ENCODE results near the gene LNX2. TPM values are rescaled to one million over a fixed set of nuclear protein-coding genes. Genes with fewer than 3 reads are reported as not detected.

LNX2 gene
- total RNA-seq, 2 donors from 2014 or later: 22.4 to 30.3 TPM

DNA sequence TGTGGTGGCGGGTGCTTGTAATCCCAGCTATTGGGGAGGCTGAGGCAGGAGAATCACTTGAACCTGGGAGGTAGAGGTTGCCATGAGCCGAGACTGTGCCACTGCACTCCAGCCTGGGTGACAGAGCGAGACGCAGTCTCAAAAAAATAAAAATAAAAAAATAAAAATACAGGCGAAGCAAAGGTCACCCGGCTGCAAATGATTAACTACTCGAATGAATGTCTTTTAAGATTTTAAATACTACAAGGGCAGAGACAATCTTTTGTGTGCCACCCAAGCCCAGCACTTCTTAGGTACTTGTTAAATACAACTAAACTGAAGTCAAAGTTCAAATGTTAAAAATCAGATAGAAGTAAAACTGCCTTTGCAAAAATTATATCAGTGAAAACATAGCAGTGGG is 6.7 kb downstream of the LNX2 start:
- TF ChIP-seq, protein P1, sequence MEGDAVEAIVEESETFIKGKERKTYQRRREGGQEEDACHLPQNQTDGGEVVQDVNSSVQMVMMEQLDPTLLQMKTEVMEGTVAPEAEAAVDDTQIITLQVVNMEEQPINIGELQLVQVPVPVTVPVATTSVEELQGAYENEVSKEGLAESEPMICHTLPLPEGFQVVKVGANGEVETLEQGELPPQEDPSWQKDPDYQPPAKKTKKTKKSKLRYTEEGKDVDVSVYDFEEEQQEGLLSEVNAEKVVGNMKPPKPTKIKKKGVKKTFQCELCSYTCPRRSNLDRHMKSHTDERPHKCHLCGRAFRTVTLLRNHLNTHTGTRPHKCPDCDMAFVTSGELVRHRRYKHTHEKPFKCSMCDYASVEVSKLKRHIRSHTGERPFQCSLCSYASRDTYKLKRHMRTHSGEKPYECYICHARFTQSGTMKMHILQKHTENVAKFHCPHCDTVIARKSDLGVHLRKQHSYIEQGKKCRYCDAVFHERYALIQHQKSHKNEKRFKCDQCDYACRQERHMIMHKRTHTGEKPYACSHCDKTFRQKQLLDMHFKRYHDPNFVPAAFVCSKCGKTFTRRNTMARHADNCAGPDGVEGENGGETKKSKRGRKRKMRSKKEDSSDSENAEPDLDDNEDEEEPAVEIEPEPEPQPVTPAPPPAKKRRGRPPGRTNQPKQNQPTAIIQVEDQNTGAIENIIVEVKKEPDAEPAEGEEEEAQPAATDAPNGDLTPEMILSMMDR (IDR thresholded peaks at IDR 0.05): no peak
- H3K9me3 ChIP-seq: no peaks in the 10 kb centered on the region
- no peak overlapping the region for H3K27ac ChIP-seq
- H3K36me3 ChIP-seq: no peaks in the 10 kb centered on the region
- no peak overlapping the region for H3K9ac ChIP-seq (ENCODE audit: low read depth in 2 of 2, low read length in 2 of 2)
- no peak overlapping the region for H3K4me3 ChIP-seq
- no peaks in the 10 kb centered on the region for H3K27me3 ChIP-seq
- intact Hi-C loops (cut with DNase I): no loop called here
- no peak for DNase-seq
- H3K4me1 ChIP-seq: no peaks in the 10 kb centered on the region

DNA sequence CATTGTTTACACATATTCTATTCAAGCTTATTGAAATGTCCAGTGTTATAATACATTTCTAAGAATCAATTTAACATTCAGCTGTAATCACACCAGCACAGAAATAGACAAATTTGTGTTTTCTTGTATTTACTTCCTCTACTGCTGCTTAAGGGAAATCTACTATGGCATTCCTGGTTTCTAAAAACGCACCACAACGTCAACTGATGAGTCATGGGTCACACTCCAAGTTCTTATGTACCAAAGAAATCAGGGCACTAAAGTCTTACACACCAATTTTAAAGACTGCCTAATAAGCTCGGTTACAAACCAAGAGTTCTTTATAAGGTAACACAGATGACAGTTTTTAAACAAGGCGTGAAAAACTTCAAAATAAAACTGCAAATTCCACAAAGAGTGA is 13.2 kb downstream of the LNX2 start:
- TF ChIP-seq, protein P1 (IDR thresholded peaks at IDR 0.05): no peak
- peak; percentile 26 for DNase-seq
- intact Hi-C loops (cut with DNase I): no loop called here
- no peak overlapping the region for H3K9ac ChIP-seq (ENCODE audit: low read depth in 2 of 2, low read length in 2 of 2)
- H3K36me3 ChIP-seq: no peaks in the 10 kb centered on the region
- H3K27ac ChIP-seq: no peak overlapping the region
- no peaks in the 10 kb centered on the region for H3K27me3 ChIP-seq
- H3K4me3 ChIP-seq: no peak overlapping the region
- no peaks in the 10 kb centered on the region for H3K9me3 ChIP-seq
- H3K4me1 ChIP-seq: no peaks in the 10 kb centered on the region

DNA sequence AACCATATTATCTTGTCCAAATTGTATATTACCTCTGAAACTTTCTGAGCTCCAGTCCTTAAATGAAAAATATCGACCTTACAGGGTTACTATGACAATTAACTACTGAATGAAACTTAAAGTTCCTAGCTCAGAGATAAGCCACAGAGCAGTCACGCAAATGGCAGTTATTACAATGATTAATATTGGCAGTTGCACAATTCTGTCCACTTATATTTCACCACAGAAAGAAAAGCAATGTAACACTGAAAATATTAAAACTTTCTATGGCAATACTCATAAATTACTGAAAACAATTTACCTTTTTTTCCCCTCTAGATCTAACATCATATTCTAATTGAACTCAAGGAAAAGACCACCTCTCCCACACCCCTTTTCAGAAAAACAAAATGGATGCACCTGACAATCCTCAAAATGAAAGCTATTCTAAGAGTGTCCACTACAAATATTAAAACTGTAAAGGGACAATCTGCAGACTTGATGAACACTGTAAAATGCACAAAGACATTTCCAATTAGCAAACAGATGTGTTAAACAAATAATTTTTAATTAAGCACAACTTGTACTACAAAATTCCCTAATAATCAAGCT is 14.6 kb downstream of the LNX2 start:
- H3K9ac ChIP-seq (ENCODE audit: low read depth in 2 of 2, low read length in 2 of 2): no peak overlapping the region
- no peak overlapping the region for H3K27ac ChIP-seq
- no peak overlapping the region for H3K4me3 ChIP-seq
- DNase-seq: no peak
- intact Hi-C loops (cut with DNase I): no loop called here
- H3K9me3 ChIP-seq: no peaks in the 10 kb centered on the region
- TF ChIP-seq, protein P1 (IDR thresholded peaks at IDR 0.05): no peak
- H3K27me3 ChIP-seq: no peaks in the 10 kb centered on the region
- H3K36me3 ChIP-seq: no peaks in the 10 kb centered on the region
- H3K4me1 ChIP-seq: no peaks in the 10 kb centered on the region

DNA sequence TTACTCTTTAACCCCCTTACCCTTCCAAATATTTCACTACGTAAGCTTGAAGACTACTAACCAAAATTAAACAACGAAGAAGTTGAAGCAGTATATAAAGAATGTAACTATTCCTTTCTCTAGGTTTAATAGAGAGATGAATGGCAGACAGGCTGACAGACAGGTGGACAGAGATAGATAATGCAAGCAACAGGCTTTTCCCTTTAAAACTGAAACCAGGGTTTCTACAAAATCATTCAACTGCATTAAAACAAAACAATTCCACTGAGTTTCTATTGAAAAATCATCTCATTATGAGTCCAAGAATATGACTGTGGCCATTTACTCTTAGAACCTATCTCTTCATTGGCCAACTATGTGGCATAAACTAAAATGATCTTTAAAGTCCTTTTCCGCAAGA is 15.2 kb downstream of the LNX2 start:
- Histone ChIP-seq H3K27ac (no peak overlapping the region), H3K9me3 (no peaks in the 10 kb centered on the region), H3K9ac (ENCODE audit: low read depth in 2 of 2, low read length in 2 of 2) (no peak overlapping the region), H3K36me3 (no peaks in the 10 kb centered on the region), H3K4me3 (no peak overlapping the region), H3K4me1 (no peaks in the 10 kb centered on the region), H3K27me3 (no peaks in the 10 kb centered on the region)
- no peak for DNase-seq
- intact Hi-C loops (cut with DNase I): no loop called here
- TF ChIP-seq, protein P1 (IDR thresholded peaks at IDR 0.05): no peak

DNA sequence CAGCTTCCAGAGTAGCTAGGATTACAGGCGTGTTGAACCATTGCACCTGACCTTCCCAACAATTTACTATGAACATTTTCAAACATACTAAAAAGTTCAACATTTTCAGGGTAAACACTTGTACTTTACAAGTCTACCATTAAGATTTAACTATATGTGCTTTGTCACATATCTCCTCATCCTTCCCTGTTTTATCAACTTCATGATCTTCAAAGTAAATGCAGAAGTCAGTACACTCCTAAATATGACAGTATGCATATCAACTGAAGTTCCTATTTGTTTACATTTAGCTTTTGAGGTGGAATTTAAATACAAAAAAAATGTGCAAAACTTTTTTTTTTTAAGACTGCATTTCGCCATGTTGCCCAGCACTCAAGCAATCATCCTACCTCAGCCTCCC is 18.5 kb downstream of the LNX2 start:
- Histone ChIP-seq H3K9ac (ENCODE audit: low read depth in 2 of 2, low read length in 2 of 2) (no peak overlapping the region), H3K4me1 (no peaks in the 10 kb centered on the region), H3K4me3 (no peak overlapping the region), H3K27ac (no peak overlapping the region), H3K9me3 (no peaks in the 10 kb centered on the region), H3K36me3 (no peaks in the 10 kb centered on the region), H3K27me3 (no peaks in the 10 kb centered on the region)
- DNase-seq: no peak
- intact Hi-C loops (cut with DNase I): no loop called here
- TF ChIP-seq, protein P1 (IDR thresholded peaks at IDR 0.05): no peak
